Fibroblast of lung (primary cell): ENCODE results near the gene NUS1.

ENCODE experiments used
- CTCF ChIP-seq, 2 donors: IDR thresholded peaks in 1 of 2; conservative IDR thresholded peaks in 1 of 2; 1 replicate in 1 of 2; 2 replicates in 1 of 2; pipeline ENCODE4 v1.5.1; 2011 to 2012; ENCODE audit warnings: low read length in 2 of 2, control low read depth in 1 of 2, inconsistent platforms in 1 of 2, low read depth in 1 of 2, mild to moderate bottlenecking in 1 of 2
- EZH2 ChIP-seq: IDR thresholded peaks from 2 replicates; pipeline ENCODE4 v1.5.1; 2012; ENCODE audit warnings: low read length, control low read depth, mild to moderate bottlenecking; ENCODE audit errors: missing control alignments

DNA sequence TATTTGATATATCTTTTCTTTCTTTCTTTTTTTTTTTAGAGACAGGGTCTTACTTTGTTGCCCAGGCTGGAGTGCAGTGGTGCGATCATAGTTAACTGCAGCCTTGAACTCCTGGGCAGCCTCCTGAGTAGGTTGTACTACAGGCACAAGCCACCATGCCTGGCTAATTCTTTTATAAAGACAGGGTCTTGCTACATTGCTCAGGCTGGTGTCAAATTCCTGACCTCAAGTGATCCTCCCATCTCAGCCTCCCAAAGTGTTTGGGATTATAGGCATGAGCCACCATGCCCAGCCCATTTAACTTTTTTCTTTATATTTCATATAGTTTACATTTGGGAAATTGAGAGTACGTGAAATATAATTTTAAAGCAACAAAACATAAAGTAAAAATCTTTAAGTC lies 10.1 kb downstream of the NUS1 start:
- TF ChIP-seq CTCF (conservative IDR thresholded peaks at IDR 0.05 in 1 of 2, IDR thresholded peaks at IDR 0.05 in 1 of 2; ENCODE audit: low read depth in 1 of 2, low read length in 2 of 2) = no peak
- no peak for TF ChIP-seq EZH2
